ENCODE results near the gene GPRASP2.

Gene GPRASP2

DNA sequence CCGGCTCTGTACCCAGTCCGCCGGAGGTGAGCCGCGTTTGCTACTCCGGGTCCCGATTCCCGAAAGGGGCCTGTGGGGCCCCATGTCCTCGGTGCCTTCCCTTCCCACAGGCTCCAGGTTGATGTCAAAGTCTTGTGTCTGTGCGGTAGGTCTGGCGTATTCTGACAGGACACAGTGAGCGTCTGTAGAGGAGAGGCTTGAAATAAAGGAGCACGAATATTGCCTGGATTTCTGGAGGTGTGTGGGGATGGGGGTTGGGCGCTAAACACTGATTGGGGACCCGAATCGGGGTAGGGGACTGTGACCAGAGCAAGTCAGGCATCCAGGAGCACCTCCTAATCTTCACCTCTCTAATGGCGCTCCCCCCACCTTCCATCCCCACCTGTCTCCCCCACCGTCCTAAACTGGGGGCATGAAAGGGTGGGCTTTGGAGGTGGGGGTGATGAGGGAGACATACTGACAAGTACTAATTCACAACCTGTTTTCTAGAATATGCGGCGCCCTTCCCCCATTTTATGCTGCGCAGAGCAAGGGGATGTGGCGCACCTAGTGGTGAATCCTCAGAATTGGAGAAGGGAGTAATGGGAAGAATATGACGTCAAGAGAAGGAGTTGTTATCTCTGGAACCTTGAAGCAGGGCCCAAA is 855 bp downstream of the GPRASP2 start:
- no peaks in the 10 kb centered on the region for H3K36me3 ChIP-seq (ENCODE audit: insufficient read depth, low read length)
- no peak overlapping the region for H3K4me2 ChIP-seq (ENCODE audit: insufficient read depth, low read length)
- peaks cover 16% of the 10 kb centered on the region for H3K4me1 ChIP-seq (ENCODE audit: insufficient read depth, low read length)
- TF ChIP-seq, protein P1, sequence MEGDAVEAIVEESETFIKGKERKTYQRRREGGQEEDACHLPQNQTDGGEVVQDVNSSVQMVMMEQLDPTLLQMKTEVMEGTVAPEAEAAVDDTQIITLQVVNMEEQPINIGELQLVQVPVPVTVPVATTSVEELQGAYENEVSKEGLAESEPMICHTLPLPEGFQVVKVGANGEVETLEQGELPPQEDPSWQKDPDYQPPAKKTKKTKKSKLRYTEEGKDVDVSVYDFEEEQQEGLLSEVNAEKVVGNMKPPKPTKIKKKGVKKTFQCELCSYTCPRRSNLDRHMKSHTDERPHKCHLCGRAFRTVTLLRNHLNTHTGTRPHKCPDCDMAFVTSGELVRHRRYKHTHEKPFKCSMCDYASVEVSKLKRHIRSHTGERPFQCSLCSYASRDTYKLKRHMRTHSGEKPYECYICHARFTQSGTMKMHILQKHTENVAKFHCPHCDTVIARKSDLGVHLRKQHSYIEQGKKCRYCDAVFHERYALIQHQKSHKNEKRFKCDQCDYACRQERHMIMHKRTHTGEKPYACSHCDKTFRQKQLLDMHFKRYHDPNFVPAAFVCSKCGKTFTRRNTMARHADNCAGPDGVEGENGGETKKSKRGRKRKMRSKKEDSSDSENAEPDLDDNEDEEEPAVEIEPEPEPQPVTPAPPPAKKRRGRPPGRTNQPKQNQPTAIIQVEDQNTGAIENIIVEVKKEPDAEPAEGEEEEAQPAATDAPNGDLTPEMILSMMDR (IDR thresholded peaks at IDR 0.05; ENCODE audit: borderline replicate concordance, extremely low read depth, low read length, poor library complexity, severe bottlenecking), result no peak
- TF ChIP-seq EZH2 (IDR thresholded peaks at IDR 0.05; ENCODE audit: borderline replicate concordance, low read depth, low read length, severe bottlenecking), result no peak
- H2AFZ ChIP-seq (ENCODE audit: low read depth, low read length), result no peak overlapping the region
- H4K20me1 ChIP-seq (ENCODE audit: insufficient read depth, low read length), result no peaks in the 10 kb centered on the region
- no peak overlapping the region for H3K27ac ChIP-seq (ENCODE audit: low read length)
- no peak overlapping the region for H3K4me3 ChIP-seq (ENCODE audit: low read depth in 1 of 2, low read length in 2 of 2)
- no peak for ATAC-seq (ENCODE audit: insufficient read depth, low read depth)
- no peak overlapping the region for H3K9ac ChIP-seq (ENCODE audit: low read depth, low read length)
- no peaks in the 10 kb centered on the region for H3K9me3 ChIP-seq (ENCODE audit: insufficient read depth, low read length, severe bottlenecking)
- no peaks in the 10 kb centered on the region for H3K79me2 ChIP-seq (ENCODE audit: insufficient read depth, low read length)
- no peak for DNase-seq
- no peaks in the 10 kb centered on the region for H3K27me3 ChIP-seq (ENCODE audit: insufficient read depth, low read length, poor library complexity)

DNA sequence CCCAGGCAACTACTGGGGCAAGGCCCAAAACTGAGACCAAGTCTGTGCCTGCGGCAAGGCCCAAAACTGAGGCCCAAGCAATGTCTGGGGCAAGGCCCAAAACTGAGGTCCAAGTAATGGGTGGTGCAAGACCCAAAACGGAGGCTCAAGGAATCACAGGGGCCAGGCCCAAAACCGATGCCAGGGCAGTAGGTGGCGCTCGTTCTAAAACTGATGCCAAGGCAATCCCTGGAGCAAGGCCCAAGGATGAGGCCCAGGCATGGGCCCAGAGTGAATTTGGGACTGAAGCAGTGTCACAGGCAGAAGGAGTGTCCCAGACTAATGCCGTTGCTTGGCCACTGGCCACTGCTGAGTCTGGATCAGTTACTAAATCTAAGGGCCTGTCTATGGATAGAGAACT is 2.7 kb downstream of the GPRASP2 start:
- H3K27me3 ChIP-seq (ENCODE audit: insufficient read depth, low read length, poor library complexity), result no peaks in the 10 kb centered on the region
- no peaks in the 10 kb centered on the region for H3K36me3 ChIP-seq (ENCODE audit: insufficient read depth, low read length)
- H4K20me1 ChIP-seq (ENCODE audit: insufficient read depth, low read length), result no peaks in the 10 kb centered on the region
- TF ChIP-seq, protein P1 (IDR thresholded peaks at IDR 0.05; ENCODE audit: borderline replicate concordance, extremely low read depth, low read length, poor library complexity, severe bottlenecking), result no peak
- TF ChIP-seq EZH2 (IDR thresholded peaks at IDR 0.05; ENCODE audit: borderline replicate concordance, low read depth, low read length, severe bottlenecking), result no peak
- no peak overlapping the region for H2AFZ ChIP-seq (ENCODE audit: low read depth, low read length)
- H3K9me3 ChIP-seq (ENCODE audit: insufficient read depth, low read length, severe bottlenecking), result no peaks in the 10 kb centered on the region
- H3K9ac ChIP-seq (ENCODE audit: low read depth, low read length), result no peak overlapping the region
- no peak overlapping the region for H3K27ac ChIP-seq (ENCODE audit: low read length)
- H3K4me3 ChIP-seq (ENCODE audit: low read depth in 1 of 2, low read length in 2 of 2), result no peak overlapping the region
- no peak overlapping the region for H3K4me2 ChIP-seq (ENCODE audit: insufficient read depth, low read length)
- ATAC-seq (ENCODE audit: insufficient read depth, low read depth) (no peak), DNase-seq (no peak)
- peaks cover 1% of the 10 kb centered on the region; the same call in 1 of the 2 replicates for H3K4me1 ChIP-seq (ENCODE audit: insufficient read depth, low read length)
- H3K79me2 ChIP-seq (ENCODE audit: insufficient read depth, low read length), result no peaks in the 10 kb centered on the region

DNA sequence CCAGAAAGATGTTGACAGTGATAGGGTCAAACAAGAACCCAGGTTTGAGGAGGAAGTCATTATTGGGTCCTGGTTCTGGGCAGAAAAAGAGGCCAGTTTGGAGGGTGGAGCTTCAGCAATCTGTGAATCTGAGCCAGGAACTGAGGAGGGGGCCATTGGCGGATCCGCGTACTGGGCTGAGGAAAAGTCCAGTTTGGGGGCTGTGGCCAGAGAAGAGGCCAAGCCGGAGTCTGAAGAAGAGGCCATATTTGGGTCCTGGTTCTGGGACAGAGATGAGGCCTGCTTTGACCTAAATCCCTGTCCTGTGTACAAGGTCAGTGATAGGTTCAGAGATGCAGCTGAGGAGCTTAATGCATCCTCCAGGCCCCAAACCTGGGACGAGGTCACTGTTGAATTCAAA is 3.7 kb downstream of the GPRASP2 start:
- Histone ChIP-seq H4K20me1 (ENCODE audit: insufficient read depth, low read length) (no peaks in the 10 kb centered on the region), H2AFZ (ENCODE audit: low read depth, low read length) (no peak overlapping the region), H3K4me2 (ENCODE audit: insufficient read depth, low read length) (no peak overlapping the region), H3K9ac (ENCODE audit: low read depth, low read length) (no peak overlapping the region), H3K27ac (ENCODE audit: low read length) (no peak overlapping the region), H3K79me2 (ENCODE audit: insufficient read depth, low read length) (no peaks in the 10 kb centered on the region), H3K4me1 (ENCODE audit: insufficient read depth, low read length) (no peaks in the 10 kb centered on the region), H3K4me3 (ENCODE audit: low read depth in 1 of 2, low read length in 2 of 2) (no peak overlapping the region), H3K36me3 (ENCODE audit: insufficient read depth, low read length) (no peaks in the 10 kb centered on the region), H3K27me3 (ENCODE audit: insufficient read depth, low read length, poor library complexity) (no peaks in the 10 kb centered on the region), H3K9me3 (ENCODE audit: insufficient read depth, low read length, severe bottlenecking) (no peaks in the 10 kb centered on the region)
- DNase-seq (no peak), ATAC-seq (ENCODE audit: insufficient read depth, low read depth) (no peak)
- TF ChIP-seq, protein P1 (IDR thresholded peaks at IDR 0.05; ENCODE audit: borderline replicate concordance, extremely low read depth, low read length, poor library complexity, severe bottlenecking), result no peak
- no peak for TF ChIP-seq EZH2 (IDR thresholded peaks at IDR 0.05; ENCODE audit: borderline replicate concordance, low read depth, low read length, severe bottlenecking)
